ENCODE measurements around the gene P3H4. TPM values are rescaled to one million over a fixed set of nuclear protein-coding genes. Genes with fewer than 3 reads are reported as not detected.

The P3H4 gene
- total and polyA plus RNA-seq, 10 of the 15 experiments (the other 5 are each of a cell fraction or from before 2014, with no cell fraction given), result 0.32 to 1.1 (median 0.64) TPM; not detected in 1

- no peak overlapping the region for H3K27ac ChIP-seq (ENCODE audit: control insufficient read depth, insufficient read depth)
- BruUV-seq (replicated peaks), result no TSS peak
- H2AFZ ChIP-seq (ENCODE audit: control insufficient read depth, low read depth, low read length), result no peak overlapping the region
- H3K4me3 ChIP-seq, result no peak overlapping the region
- intact Hi-C loops (cut with micrococcal nuclease; ENCODE audit: unreplicated experiment) (no loop called here), in situ Hi-C loops (cut with MboI) (no loop called here)
- no peaks in the 10 kb centered on the region for H3K36me3 ChIP-seq (ENCODE audit: control insufficient read depth in 2 of 2, insufficient read depth in 2 of 2, low read length in 1 of 2)
- peaks cover 15% of the 10 kb centered on the region for H3K4me1 ChIP-seq (ENCODE audit: control insufficient read depth, insufficient read depth, low read length)
- WGBS (ENCODE audit: insufficient coverage, insufficient replicate concordance, low lambda C conversion rate, missing lambda C conversion rate), result 45% methylated on average over 1 of the region's 1 CpG
- H3K79me2 ChIP-seq (ENCODE audit: control insufficient read depth, insufficient read depth, low read length), result no peaks in the 10 kb centered on the region
- RAD21 ChIA-PET (ENCODE audit: unreplicated experiment), result no interaction called here
- no peak for DNase-seq (ENCODE audit: low read depth, low spot score)
- FAIRE-seq, result no peak
- CTCF ChIA-PET, result interaction anchor here (0.8 kb wide), 1 partner anchor 71 kb away, joined by 3 read pairs; no protein-coding TSS in a partner anchor
- no peaks in the 10 kb centered on the region; the same call in 1 of the 2 replicates for H4K20me1 ChIP-seq (ENCODE audit: control insufficient read depth, insufficient read depth)
- no peak overlapping the region for H3K9ac ChIP-seq (ENCODE audit: control insufficient read depth, insufficient read depth, low read length)
- POLR2A ChIA-PET, result interaction anchor here (0.6 kb wide), 1 partner anchor 24 kb away, joined by 5 read pairs; no protein-coding TSS in a partner anchor
- no peaks in the 10 kb centered on the region for H3K9me3 ChIP-seq (replicated peaks; ENCODE audit: control insufficient read depth, insufficient read depth, low read length)
- no peak for ATAC-seq
- peaks cover 0 to 7% of the 10 kb centered on the region in 2 experiments; a peak in 3 of 4 replicates for H3K27me3 ChIP-seq (replicated peaks in 1 of 2; ENCODE audit: control insufficient read depth in 2 of 2, insufficient read depth in 2 of 2, low read length in 1 of 2)
- no peak overlapping the region for H3K4me2 ChIP-seq (ENCODE audit: control insufficient read depth, insufficient read depth)
- SMC1A ChIA-PET (ENCODE audit: uncharacterized antibody, unreplicated experiment), result no interaction called here
- TF ChIP-seq CTCF (IDR thresholded peaks at IDR 0.05 in 2 of 3, conservative IDR thresholded peaks at IDR 0.05 in 1 of 3; ENCODE audit: control insufficient read depth in 2 of 3, extremely low read depth in 1 of 3, insufficient read depth in 1 of 3, low read depth in 3 of 3, low read length in 3 of 3), result no peak
- no peak for TF ChIP-seq CEBPB (IDR thresholded peaks at IDR 0.05; ENCODE audit: borderline replicate concordance in 1 of 2, low read depth in 2 of 2, low read length in 2 of 2)
- no peak for TF ChIP-seq SP1 (IDR thresholded peaks at IDR 0.05; ENCODE audit: low read depth, low read length)
- no peak for TF ChIP-seq ZBTB33 (IDR thresholded peaks at IDR 0.05)
- no peak for TF ChIP-seq SMC3 (IDR thresholded peaks at IDR 0.05; ENCODE audit: borderline replicate concordance, low read length)
- no peak for TF ChIP-seq MEF2A (IDR thresholded peaks at IDR 0.05; ENCODE audit: insufficient read depth, low read depth, low read length)
- TF ChIP-seq PBX3 (IDR thresholded peaks at IDR 0.05; ENCODE audit: insufficient replicate concordance, low read depth, low read length), result no peak
- TF ChIP-seq PKNOX1 (IDR thresholded peaks at IDR 0.05), result no peak
- no peak for TF ChIP-seq MYB (IDR thresholded peaks at IDR 0.05; ENCODE audit: borderline replicate concordance, low read depth, low read length)
- TF ChIP-seq IKZF2 (IDR thresholded peaks at IDR 0.05), result no peak
- TF ChIP-seq RUNX3 (IDR thresholded peaks at IDR 0.05; ENCODE audit: low read length), result no peak
- no peak for TF ChIP-seq E2F4 (IDR thresholded peaks at IDR 0.05; ENCODE audit: low read depth, low read length)
- no peak for TF ChIP-seq ELK1 (IDR thresholded peaks at IDR 0.05; ENCODE audit: low read depth, low read length)
- TF ChIP-seq STAT3 (IDR thresholded peaks at IDR 0.05; ENCODE audit: low read depth, low read length), result no peak
Measured at GRCh38 chr17:41814195-41814594, 2.4 kb upstream of the P3H4 start.

All from GM12878 (cell line).